ENCODE data around the gene ZNF215. TPM values are rescaled to one million over a fixed set of nuclear protein-coding genes. Genes with fewer than 3 reads are reported as not detected.
"Not testable (repeated sequence)": the region's sequence is repeated elsewhere in the genome, so short reads cannot be mapped to it uniquely, and the experiment has no call there.

ZNF215 gene
- total RNA-seq, 1 donor from 2014 or later = 2.8 TPM

GRCh38 chr11:6931146-6931713, 5.0 kb downstream of the ZNF215 start:
- no peak for TF ChIP-seq CTCF (conservative IDR thresholded peaks at IDR 0.05; ENCODE audit: low read depth, low read length)
- DNase-seq (ENCODE audit: low read depth) = no peak

GRCh38 chr11:6932145-6932544, 5.9 kb downstream of the ZNF215 start:
- H3K4me3 ChIP-seq (ENCODE audit: low read depth, low read length) = no peak overlapping the region
- TF ChIP-seq CTCF (conservative IDR thresholded peaks at IDR 0.05; ENCODE audit: low read depth, low read length) = no peak
- DNase-seq (ENCODE audit: low read depth) = no peak

More at GRCh38 chr11:6931146-6931713, 5.0 kb downstream of the ZNF215 start:
- no peak overlapping the region for H3K4me3 ChIP-seq (ENCODE audit: low read depth, low read length)

- H3K4me3 ChIP-seq (ENCODE audit: low read depth, low read length) = no peak overlapping the region
- TF ChIP-seq CTCF (conservative IDR thresholded peaks at IDR 0.05; ENCODE audit: low read depth, low read length) = no peak
- DNase-seq (ENCODE audit: low read depth) = no peak
Observed at GRCh38 chr11:6941970-6942369, 15.7 kb downstream of the ZNF215 start.

GRCh38 chr11:6943131-6943530, 16.9 kb downstream of the ZNF215 start:
- H3K4me3 ChIP-seq (ENCODE audit: low read depth, low read length) = no peak overlapping the region
- no peak for DNase-seq (ENCODE audit: low read depth)
- no peak for TF ChIP-seq CTCF (conservative IDR thresholded peaks at IDR 0.05; ENCODE audit: low read depth, low read length)

- DNase-seq (ENCODE audit: low read depth) = not testable (repeated sequence)
Observed at GRCh38 chr11:6954248-6954647, 28.0 kb downstream of the ZNF215 start.

GRCh38 chr11:6962141-6962540, 35.9 kb downstream of the ZNF215 start:
- TF ChIP-seq CTCF (conservative IDR thresholded peaks at IDR 0.05; ENCODE audit: low read depth, low read length) = no peak
- no peak for DNase-seq (ENCODE audit: low read depth)
- no peak overlapping the region for H3K4me3 ChIP-seq (ENCODE audit: low read depth, low read length)

More at GRCh38 chr11:6954248-6954647, 28.0 kb downstream of the ZNF215 start:
- H3K4me3 ChIP-seq (ENCODE audit: low read depth, low read length) = not testable (repeated sequence)

GRCh38 chr11:6962673-6963072, 36.4 kb downstream of the ZNF215 start:
- TF ChIP-seq CTCF (conservative IDR thresholded peaks at IDR 0.05; ENCODE audit: low read depth, low read length) = no peak
- no peak for DNase-seq (ENCODE audit: low read depth)
- no peak overlapping the region for H3K4me3 ChIP-seq (ENCODE audit: low read depth, low read length)
